Measurements from ENCODE around the gene R3HDM2. TPM values are rescaled to one million over a fixed set of nuclear protein-coding genes. Genes with fewer than 3 reads are reported as not detected.

R3HDM2 gene
- total RNA-seq, 1 experiment from 2014 or later: 34.7 TPM

DNA sequence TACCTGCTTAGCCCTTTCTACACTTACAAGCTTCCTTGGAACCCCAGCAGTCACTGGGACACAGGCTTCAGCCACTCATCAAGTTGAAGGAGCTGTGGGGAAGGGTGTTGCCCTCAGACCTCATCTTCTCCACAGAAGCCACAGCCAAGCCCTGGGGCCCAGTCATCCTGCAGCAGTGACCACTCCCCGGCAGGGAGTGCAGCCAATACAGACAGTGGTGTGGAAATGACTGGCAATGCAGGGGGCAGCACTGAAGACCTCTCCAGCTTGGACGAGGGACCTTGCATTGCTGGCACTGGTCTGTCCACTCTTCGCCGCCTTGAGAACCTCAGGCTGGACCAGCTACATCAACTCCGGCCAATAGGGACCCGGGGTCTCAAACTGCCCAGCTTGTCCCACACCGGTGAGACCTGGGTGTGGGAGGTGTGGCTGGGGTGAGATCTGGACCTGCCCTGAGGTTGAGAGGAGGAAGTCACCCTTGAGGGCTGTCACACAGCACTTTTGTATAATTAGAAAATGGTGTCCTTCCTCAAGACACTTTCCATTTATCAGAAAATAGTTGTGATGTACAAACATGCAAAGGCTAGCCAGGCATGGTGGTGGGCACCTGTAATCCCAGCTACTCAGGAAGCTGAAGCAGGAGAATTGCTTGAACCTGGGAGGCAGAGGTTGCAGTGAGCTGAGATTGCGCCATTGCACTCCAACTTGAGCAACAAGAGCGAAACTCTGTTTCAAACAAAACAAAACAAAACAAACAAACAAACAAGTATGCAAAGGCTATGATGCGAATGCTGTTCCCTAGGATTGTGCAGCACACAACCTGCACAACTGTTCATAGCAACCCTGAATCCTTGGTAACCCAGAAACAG is 38.7 kb upstream of the R3HDM2 start:
- ChIA-PET CTCF (interaction anchor here (1.2 kb wide), 1 partner anchor 11 kb away, joined by 5 read pairs; no protein-coding TSS in a partner anchor), POLR2A (no interaction called here)
- peaks cover 2% of the 10 kb centered on the region; the same call in 1 of the 2 replicates for H3K4me1 Mint-ChIP-seq
- H3K9me3 Mint-ChIP-seq: no peaks in the 10 kb centered on the region
- no peak for DNase-seq (ENCODE audit: low spot score)
- peaks cover 39% of the 10 kb centered on the region for H3K27me3 Mint-ChIP-seq (ENCODE audit: low read depth)
- 0 out of 2 replicates have a peak, but pooled peaks cover 3% of the 10 kb centered on the region for H3K36me3 Mint-ChIP-seq
- ATAC-seq: no peak
- no peak overlapping the region for H3K27ac Mint-ChIP-seq
- H3K4me3 Mint-ChIP-seq: no peak overlapping the region
- TF ChIP-seq ZNF416 (CRISPR knock-in tag; IDR thresholded peaks at IDR 0.05) (no peak), TEAD1 (CRISPR knock-in tag; IDR thresholded peaks at IDR 0.05) (no peak)
- TF ChIP-seq, protein P1, sequence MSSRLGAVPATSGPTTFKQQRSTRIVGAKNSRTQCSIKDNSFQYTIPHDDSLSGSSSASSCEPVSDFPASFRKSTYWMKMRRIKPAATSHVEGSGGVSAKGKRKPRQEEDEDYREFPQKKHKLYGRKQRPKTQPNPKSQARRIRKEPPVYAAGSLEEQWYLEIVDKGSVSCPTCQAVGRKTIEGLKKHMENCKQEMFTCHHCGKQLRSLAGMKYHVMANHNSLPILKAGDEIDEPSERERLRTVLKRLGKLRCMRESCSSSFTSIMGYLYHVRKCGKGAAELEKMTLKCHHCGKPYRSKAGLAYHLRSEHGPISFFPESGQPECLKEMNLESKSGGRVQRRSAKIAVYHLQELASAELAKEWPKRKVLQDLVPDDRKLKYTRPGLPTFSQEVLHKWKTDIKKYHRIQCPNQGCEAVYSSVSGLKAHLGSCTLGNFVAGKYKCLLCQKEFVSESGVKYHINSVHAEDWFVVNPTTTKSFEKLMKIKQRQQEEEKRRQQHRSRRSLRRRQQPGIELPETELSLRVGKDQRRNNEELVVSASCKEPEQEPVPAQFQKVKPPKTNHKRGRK (CRISPR knock-in tag; IDR thresholded peaks at IDR 0.05; ENCODE audit: borderline replicate concordance): no peak

DNA sequence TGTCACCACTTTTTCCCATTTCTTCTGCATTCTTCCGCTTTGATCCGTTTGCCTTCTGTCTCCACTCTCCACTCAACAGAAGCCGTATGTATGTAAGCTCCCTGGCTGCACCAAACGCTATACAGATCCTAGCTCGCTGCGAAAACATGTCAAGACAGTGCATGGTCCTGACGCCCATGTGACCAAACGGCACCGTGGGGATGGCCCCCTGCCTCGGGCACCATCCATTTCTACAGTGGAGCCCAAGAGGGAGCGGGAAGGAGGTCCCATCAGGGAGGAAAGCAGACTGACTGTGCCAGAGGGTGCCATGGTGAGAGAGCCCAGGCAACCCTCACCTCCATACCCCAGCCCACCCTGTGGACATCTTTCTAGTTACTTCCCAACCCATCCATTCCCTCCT is 37.1 kb upstream of the R3HDM2 start:
- Mint-ChIP-seq H3K36me3 (0 out of 2 replicates have a peak, but pooled peaks cover 3% of the 10 kb centered on the region), H3K4me1 (peaks cover 6% of the 10 kb centered on the region), H3K4me3 (no peak overlapping the region), H3K9me3 (no peaks in the 10 kb centered on the region), H3K27ac (no peak overlapping the region), H3K27me3 (ENCODE audit: low read depth) (peaks cover 26% of the 10 kb centered on the region)
- CTCF ChIA-PET: interaction anchor here (0.6 kb wide), 1 partner anchor 20 kb away, joined by 3 read pairs; the partner anchor contains the start of gene MARS1
- POLR2A ChIA-PET: no interaction called here
- TF ChIP-seq SP1 (CRISPR knock-in tag; conservative IDR thresholded peaks at IDR 0.05) (no peak), ZNF396 (CRISPR knock-in tag; IDR thresholded peaks at IDR 0.05; ENCODE audit: borderline replicate concordance) (no peak), NR3C1 (CRISPR knock-in tag; conservative IDR thresholded peaks at IDR 0.05; ENCODE audit: low read depth) (no peak), ESRRA (CRISPR knock-in tag; IDR thresholded peaks at IDR 0.05; ENCODE audit: borderline replicate concordance) (no peak), CBFB (CRISPR knock-in tag; IDR thresholded peaks at IDR 0.05; ENCODE audit: low read depth) (no peak), GTF2I (CRISPR knock-in tag; conservative IDR thresholded peaks at IDR 0.05) (no peak)
- TF ChIP-seq, protein P2, sequence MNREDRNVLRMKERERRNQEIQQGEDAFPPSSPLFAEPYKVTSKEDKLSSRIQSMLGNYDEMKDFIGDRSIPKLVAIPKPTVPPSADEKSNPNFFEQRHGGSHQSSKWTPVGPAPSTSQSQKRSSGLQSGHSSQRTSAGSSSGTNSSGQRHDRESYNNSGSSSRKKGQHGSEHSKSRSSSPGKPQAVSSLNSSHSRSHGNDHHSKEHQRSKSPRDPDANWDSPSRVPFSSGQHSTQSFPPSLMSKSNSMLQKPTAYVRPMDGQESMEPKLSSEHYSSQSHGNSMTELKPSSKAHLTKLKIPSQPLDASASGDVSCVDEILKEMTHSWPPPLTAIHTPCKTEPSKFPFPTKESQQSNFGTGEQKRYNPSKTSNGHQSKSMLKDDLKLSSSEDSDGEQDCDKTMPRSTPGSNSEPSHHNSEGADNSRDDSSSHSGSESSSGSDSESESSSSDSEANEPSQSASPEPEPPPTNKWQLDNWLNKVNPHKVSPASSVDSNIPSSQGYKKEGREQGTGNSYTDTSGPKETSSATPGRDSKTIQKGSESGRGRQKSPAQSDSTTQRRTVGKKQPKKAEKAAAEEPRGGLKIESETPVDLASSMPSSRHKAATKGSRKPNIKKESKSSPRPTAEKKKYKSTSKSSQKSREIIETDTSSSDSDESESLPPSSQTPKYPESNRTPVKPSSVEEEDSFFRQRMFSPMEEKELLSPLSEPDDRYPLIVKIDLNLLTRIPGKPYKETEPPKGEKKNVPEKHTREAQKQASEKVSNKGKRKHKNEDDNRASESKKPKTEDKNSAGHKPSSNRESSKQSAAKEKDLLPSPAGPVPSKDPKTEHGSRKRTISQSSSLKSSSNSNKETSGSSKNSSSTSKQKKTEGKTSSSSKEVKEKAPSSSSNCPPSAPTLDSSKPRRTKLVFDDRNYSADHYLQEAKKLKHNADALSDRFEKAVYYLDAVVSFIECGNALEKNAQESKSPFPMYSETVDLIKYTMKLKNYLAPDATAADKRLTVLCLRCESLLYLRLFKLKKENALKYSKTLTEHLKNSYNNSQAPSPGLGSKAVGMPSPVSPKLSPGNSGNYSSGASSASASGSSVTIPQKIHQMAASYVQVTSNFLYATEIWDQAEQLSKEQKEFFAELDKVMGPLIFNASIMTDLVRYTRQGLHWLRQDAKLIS (CRISPR knock-in tag; IDR thresholded peaks at IDR 0.05; ENCODE audit: borderline replicate concordance): no peak
- TF ChIP-seq, protein P1 (CRISPR knock-in tag; IDR thresholded peaks at IDR 0.05; ENCODE audit: borderline replicate concordance): no peak
- TF ChIP-seq, protein P3, sequence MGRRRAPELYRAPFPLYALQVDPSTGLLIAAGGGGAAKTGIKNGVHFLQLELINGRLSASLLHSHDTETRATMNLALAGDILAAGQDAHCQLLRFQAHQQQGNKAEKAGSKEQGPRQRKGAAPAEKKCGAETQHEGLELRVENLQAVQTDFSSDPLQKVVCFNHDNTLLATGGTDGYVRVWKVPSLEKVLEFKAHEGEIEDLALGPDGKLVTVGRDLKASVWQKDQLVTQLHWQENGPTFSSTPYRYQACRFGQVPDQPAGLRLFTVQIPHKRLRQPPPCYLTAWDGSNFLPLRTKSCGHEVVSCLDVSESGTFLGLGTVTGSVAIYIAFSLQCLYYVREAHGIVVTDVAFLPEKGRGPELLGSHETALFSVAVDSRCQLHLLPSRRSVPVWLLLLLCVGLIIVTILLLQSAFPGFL (CRISPR knock-in tag; IDR thresholded peaks at IDR 0.05; ENCODE audit: borderline replicate concordance): no peak
- DNase-seq (ENCODE audit: low spot score) (no peak), ATAC-seq (no peak)

Data from WTC11 (cell line).